Activated T-helper 2 cell treated with anti-CD3 and anti-CD28 coated beads, Interferon-gamma antibody, Interleukin-2, Interleukin-4, amounts not matched to agents 10 μg/mL and 5 μg/mL and 100 μg/mL, durations not matched to agents 14 hours and 24 hours and 36 hours (primary cell): ENCODE measurements around the gene JMJD8. TPM values are rescaled to one million over a fixed set of nuclear protein-coding genes. Genes with fewer than 3 reads are reported as not detected.

ENCODE experiments used
- DNase-seq: peaks from one replicate; pipeline ENCODE4 v3.0.0; 2021; ENCODE audit warnings: low spot score
- H3K27ac Mint-ChIP-seq: one replicate; pipeline ENCODE4 v1.8.0; 2021; ENCODE audit warnings: mixed read lengths
- H3K27me3 Mint-ChIP-seq: one replicate; pipeline ENCODE4 v1.8.0; 2021; ENCODE audit warnings: low read depth, mixed read lengths
- H3K36me3 Mint-ChIP-seq: one replicate; pipeline ENCODE4 v1.8.0; 2021; ENCODE audit warnings: low read depth, mixed read lengths
- H3K4me1 Mint-ChIP-seq: one replicate; pipeline ENCODE4 v1.8.0; 2021; ENCODE audit warnings: low read depth, mixed read lengths
- H3K4me3 Mint-ChIP-seq: one replicate; pipeline ENCODE4 v1.8.0; 2021; ENCODE audit warnings: low read depth, mild to moderate bottlenecking, moderate library complexity, mixed read lengths
- H3K9me3 Mint-ChIP-seq: one replicate; pipeline ENCODE4 v1.8.0; 2021; ENCODE audit warnings: mixed read lengths
- intact Hi-C: fragments of 100-400 bp; cut with micrococcal nuclease; formaldehyde crosslinking; loops from one replicate; pipeline ENCODE4 v1.15.1; 2023
- total RNA-seq: library from RNA; stranded (reverse); gene quantifications from 2 replicates; pipeline ENCODE4 v1.2.3, GENCODE V29; 2022

JMJD8 gene
- total RNA-seq, 1 donor from 2014 or later = 48.8 TPM

GRCh38 chr16:643050-643368, 41.1 kb downstream of the JMJD8 start:
- intact Hi-C loops = loop anchor here (10.0 kb wide), 1 partner anchor 972 kb away; the partner anchor contains the start of genes CRAMP1 and IFT140
- H3K27me3 Mint-ChIP-seq = no peaks in the 10 kb centered on the region
- no peak for DNase-seq
- H3K9me3 Mint-ChIP-seq = no peaks in the 10 kb centered on the region
- H3K27ac Mint-ChIP-seq = no peak overlapping the region
- peaks cover 16% of the 10 kb centered on the region for H3K36me3 Mint-ChIP-seq
- H3K4me3 Mint-ChIP-seq = peak overlapping the region; percentile 75
- H3K4me1 Mint-ChIP-seq = peaks cover 4% of the 10 kb centered on the region

GRCh38 chr16:642189-643049, 41.7 kb downstream of the JMJD8 start:
- Mint-ChIP-seq H3K4me3 (peak overlapping the region; percentile 75), H3K9me3 (no peaks in the 10 kb centered on the region), H3K4me1 (peaks cover 5% of the 10 kb centered on the region), H3K27ac (no peak overlapping the region), H3K27me3 (no peaks in the 10 kb centered on the region), H3K36me3 (peaks cover 16% of the 10 kb centered on the region)
- peak; percentile 29 for DNase-seq
- intact Hi-C loops = loop anchor here (10.0 kb wide), 1 partner anchor 972 kb away; the partner anchor contains the start of genes CRAMP1 and IFT140

GRCh38 chr16:641326-642188, 42.6 kb downstream of the JMJD8 start, which contains the start of gene MCRIP2:
Gene MCRIP2 (plus strand): TSS chr16:641828. CDS start chr16:641992, 164 bp downstream.
- H3K4me3 Mint-ChIP-seq = peak within 1 kb of the TSS; percentile 75

GRCh38 chr16:640614-641013, 43.5 kb downstream of the JMJD8 start:
- Mint-ChIP-seq H3K4me3 (peak overlapping the region; percentile 72), H3K9me3 (no peaks in the 10 kb centered on the region), H3K4me1 (peaks cover 6% of the 10 kb centered on the region), H3K36me3 (peaks cover 15% of the 10 kb centered on the region), H3K27ac (no peak overlapping the region), H3K27me3 (no peaks in the 10 kb centered on the region)
- intact Hi-C loops = loop anchor here (1.0 to 10.0 kb wide), 2 partner anchors 9 to 974 kb away; partner anchors contain the start of genes CRAMP1, IFT140 and WDR90
- no peak for DNase-seq

More at GRCh38 chr16:641326-642188, 42.6 kb downstream of the JMJD8 start, which contains the start of gene MCRIP2:
- no peaks in the 10 kb centered on the region for H3K9me3 Mint-ChIP-seq
- intact Hi-C loops = loop anchor here (1.0 to 10.0 kb wide), 2 partner anchors 8 to 973 kb away; partner anchors contain the start of genes CRAMP1, IFT140 and WDR90
- no peak within 1 kb of the TSS for H3K27ac Mint-ChIP-seq
- H3K4me1 Mint-ChIP-seq = peaks cover 6% of the 10 kb centered on the region
- peaks cover 16% of the 10 kb centered on the region for H3K36me3 Mint-ChIP-seq
- H3K27me3 Mint-ChIP-seq = no peaks in the 10 kb centered on the region
- DNase-seq = peak; percentile 72

GRCh38 chr16:638836-639235, 45.3 kb downstream of the JMJD8 start:
- peaks cover 8% of the 10 kb centered on the region for H3K4me1 Mint-ChIP-seq
- intact Hi-C loops = loop anchor here (5.0 kb wide), 2 partner anchors 43 to 112 kb away; partner anchors contain the start of genes CAPN15, JMJD8 and STUB1
- H3K4me3 Mint-ChIP-seq = no peak overlapping the region
- DNase-seq = no peak
- H3K36me3 Mint-ChIP-seq = peaks cover 12% of the 10 kb centered on the region
- no peak overlapping the region for H3K27ac Mint-ChIP-seq
- H3K9me3 Mint-ChIP-seq = no peaks in the 10 kb centered on the region
- no peaks in the 10 kb centered on the region for H3K27me3 Mint-ChIP-seq

- Mint-ChIP-seq H3K4me3 (peak overlapping the region; percentile 21), H3K27ac (no peak overlapping the region), H3K27me3 (no peaks in the 10 kb centered on the region), H3K9me3 (no peaks in the 10 kb centered on the region), H3K4me1 (peaks cover 8% of the 10 kb centered on the region), H3K36me3 (peaks cover 8% of the 10 kb centered on the region)
- intact Hi-C loops = loop anchor here (5.0 kb wide), 2 partner anchors 44 to 111 kb away; partner anchors contain the start of genes CAPN15, JMJD8 and STUB1
- DNase-seq = no peak
These were observed 46.0 kb downstream of the JMJD8 start for GRCh38 chr16:638034-638543.

GRCh38 chr16:637081-638018, 46.8 kb downstream of the JMJD8 start:
- intact Hi-C loops = loop anchor here (5.0 kb wide), 2 partner anchors 45 to 110 kb away; partner anchors contain the start of genes CAPN15, JMJD8 and STUB1
- H3K4me3 Mint-ChIP-seq = peak overlapping the region; percentile 90
- peaks cover 8% of the 10 kb centered on the region for H3K4me1 Mint-ChIP-seq
- H3K36me3 Mint-ChIP-seq = peaks cover 8% of the 10 kb centered on the region
- DNase-seq = peak; percentile 82
- H3K27me3 Mint-ChIP-seq = no peaks in the 10 kb centered on the region
- H3K9me3 Mint-ChIP-seq = no peaks in the 10 kb centered on the region
- no peak overlapping the region for H3K27ac Mint-ChIP-seq

GRCh38 chr16:636206-637080, 47.7 kb downstream of the JMJD8 start, which contains the start of gene METTL26:
Gene METTL26 (minus strand): TSS chr16:636305. CDS start chr16:636290, 15 bp downstream.
- Mint-ChIP-seq H3K4me3 (peak within 1 kb of the TSS; percentile 90), H3K36me3 (peaks cover 8% of the 10 kb centered on the region), H3K9me3 (no peaks in the 10 kb centered on the region), H3K4me1 (peaks cover 8% of the 10 kb centered on the region), H3K27ac (peak within 1 kb of the TSS; percentile 89), H3K27me3 (no peaks in the 10 kb centered on the region)
- intact Hi-C loops = loop anchor here (1.0 to 5.0 kb wide), 3 partner anchors 46 to 109 kb away; partner anchors contain the start of genes CAPN15, JMJD8 and STUB1
- peak; percentile 91 for DNase-seq

GRCh38 chr16:635573-636205, 48.4 kb downstream of the JMJD8 start:
- no peaks in the 10 kb centered on the region for H3K9me3 Mint-ChIP-seq
- intact Hi-C loops = loop anchor here (1.0 to 5.0 kb wide), 3 partner anchors 46 to 108 kb away; partner anchors contain the start of genes CAPN15, JMJD8 and STUB1

GRCh38 chr16:634996-635395, 49.1 kb downstream of the JMJD8 start:
- H3K4me3 Mint-ChIP-seq = peak overlapping the region; percentile 74
- intact Hi-C loops = loop anchor here (5.0 kb wide), 2 partner anchors 47 to 108 kb away; partner anchors contain the start of genes CAPN15, JMJD8 and STUB1
- H3K27me3 Mint-ChIP-seq = no peaks in the 10 kb centered on the region
- no peaks in the 10 kb centered on the region for H3K9me3 Mint-ChIP-seq
- peaks cover 5% of the 10 kb centered on the region for H3K4me1 Mint-ChIP-seq
- no peak for DNase-seq
- H3K27ac Mint-ChIP-seq = peak overlapping the region; percentile 64
- H3K36me3 Mint-ChIP-seq = peaks cover 8% of the 10 kb centered on the region

More at GRCh38 chr16:635573-636205, 48.4 kb downstream of the JMJD8 start:
- Mint-ChIP-seq H3K36me3 (peaks cover 8% of the 10 kb centered on the region), H3K27ac (no peak overlapping the region), H3K27me3 (no peaks in the 10 kb centered on the region), H3K4me1 (peaks cover 8% of the 10 kb centered on the region), H3K4me3 (peak overlapping the region; percentile 90)
- no peak for DNase-seq
